HPDE6-E6E7 (cell line): Measurements from ENCODE around the gene LRRC8E.
A peak's percentile ranks its signal among the peaks of the same experiment; 100 is the strongest.

ENCODE experiments used
- DNase-seq: peaks from one replicate; pipeline ENCODE4 v3.0.0; 2011; ENCODE audit warnings: missing footprints; ENCODE audit errors: extremely low spot score

Gene LRRC8E

DNA sequence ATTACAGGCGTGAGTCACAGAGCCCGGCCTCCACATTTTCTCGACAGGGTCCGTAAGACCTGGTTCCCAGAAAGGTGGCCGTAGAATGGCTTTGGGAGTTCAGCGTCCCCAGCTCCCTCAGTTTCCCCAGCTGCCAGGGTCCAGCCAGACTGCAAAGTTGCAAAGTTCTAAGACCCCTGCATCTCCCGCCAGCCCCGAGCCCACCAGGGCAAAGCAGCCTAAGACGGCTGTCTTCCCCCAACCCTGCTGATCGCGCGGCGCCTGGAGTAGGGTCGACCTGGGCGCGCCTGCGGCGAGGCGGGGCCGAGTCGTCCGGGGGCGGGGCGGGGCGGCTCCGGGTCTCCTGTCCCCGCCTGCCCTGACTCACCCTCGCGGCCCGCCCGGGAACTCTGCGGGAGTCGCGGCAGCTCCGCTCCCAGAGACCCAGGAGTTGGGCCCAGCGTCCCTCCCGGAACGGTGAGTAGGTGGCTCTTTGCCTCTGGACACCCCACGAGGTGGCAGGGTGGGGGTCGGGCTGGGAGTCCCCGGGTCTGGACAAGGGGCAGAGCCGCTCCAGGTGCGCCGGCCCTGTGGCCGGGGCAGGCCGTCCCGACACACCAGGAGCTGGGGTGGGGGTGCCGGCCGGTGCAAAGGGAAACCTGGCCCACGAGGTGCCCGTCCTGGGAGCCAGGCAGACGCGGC lies at the start of gene LRRC8E:
Gene LRRC8E (plus strand): TSS at position 366 of the 681 bp plus-strand sequence. CDS start 7,094 bp downstream, outside the sequence.
- DNase-seq = peak; percentile 87

GRCh38 chr19:7839476-7839875 lies 48.8 kb upstream of the LRRC8E start:
- no peak for DNase-seq

- DNase-seq = no peak
Measured at GRCh38 chr19:7840629-7841028, 47.7 kb upstream of the LRRC8E start.

DNA sequence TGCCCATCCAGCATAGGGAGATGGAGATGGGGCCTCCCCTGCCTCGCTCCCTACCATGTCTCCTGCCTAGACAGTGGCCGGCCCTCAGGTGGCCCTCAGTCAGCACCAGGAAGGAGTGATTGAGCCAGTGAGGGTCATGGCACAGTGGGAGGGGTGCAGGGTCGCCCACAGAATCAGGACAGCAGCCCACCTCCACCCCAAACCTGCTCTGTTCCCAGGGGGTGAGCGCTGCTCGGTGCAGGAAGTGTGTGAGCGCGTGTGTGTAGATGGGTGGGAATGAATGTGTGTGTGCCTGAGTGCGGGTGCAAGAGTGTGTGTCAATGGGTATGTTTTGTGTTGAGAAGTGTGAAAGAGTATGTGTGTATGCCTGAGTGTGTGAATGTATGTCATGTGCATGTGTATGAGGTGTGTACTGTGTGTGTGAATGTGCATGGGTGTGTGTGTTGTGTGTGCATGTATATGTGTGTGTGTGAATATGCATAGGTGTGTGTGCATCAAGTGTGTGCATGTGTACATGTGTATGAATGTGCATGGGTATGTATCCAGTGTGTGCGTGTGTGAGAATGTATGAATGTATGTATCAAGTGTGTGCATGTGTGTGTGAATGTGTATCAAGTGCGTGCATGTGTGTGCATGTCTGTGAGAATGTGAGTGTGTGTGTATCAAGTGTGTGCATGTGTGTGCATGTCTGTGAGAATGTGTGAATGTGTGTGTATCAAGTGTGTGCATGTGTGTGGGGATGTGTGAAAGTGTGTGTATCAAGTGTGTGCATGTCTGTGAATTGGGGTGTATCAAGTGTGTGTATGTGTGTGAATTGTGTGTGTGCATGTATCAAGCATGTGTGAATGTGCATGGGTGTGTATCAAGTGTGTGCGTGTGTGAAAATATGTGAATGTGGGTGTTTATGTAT lies 46.3 kb upstream of the LRRC8E start:
- DNase-seq = no peak

GRCh38 chr19:7842661-7843294 lies 45.5 kb upstream of the LRRC8E start:
- no peak for DNase-seq

- no peak for DNase-seq
Measured at GRCh38 chr19:7843521-7843920, 44.8 kb upstream of the LRRC8E start.

GRCh38 chr19:7844405-7844804 lies 43.9 kb upstream of the LRRC8E start:
- no peak for DNase-seq

GRCh38 chr19:7844951-7845350 lies 43.4 kb upstream of the LRRC8E start:
- DNase-seq = no peak

GRCh38 chr19:7845390-7846154 lies 42.7 kb upstream of the LRRC8E start:
- no peak for DNase-seq

DNA sequence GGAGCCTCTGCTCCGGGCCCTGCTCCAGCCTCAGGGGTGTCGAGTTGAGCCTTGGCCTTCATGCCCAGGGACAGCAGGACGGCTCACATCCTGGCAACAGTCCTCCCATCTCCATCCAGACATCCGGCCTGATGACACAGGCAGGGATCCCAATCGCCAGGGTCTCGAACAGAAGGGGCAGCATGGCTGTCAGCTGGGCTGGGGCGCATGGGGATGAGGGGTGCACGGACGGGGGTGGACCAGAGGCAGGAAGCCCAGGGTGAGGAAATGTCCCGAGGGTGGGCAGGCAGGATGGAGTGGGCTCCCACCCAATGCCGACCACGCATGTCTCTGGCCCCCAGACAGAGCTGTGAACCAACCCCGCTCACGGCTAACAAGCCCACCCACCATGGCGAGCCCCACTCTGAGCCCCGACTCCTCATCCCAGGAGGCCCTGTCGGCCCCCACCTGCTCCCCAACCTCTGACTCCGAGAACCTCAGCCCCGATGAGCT lies 42.1 kb upstream of the LRRC8E start:
- no peak for DNase-seq

- no peak for DNase-seq
Measured at GRCh38 chr19:7847664-7848063, 40.6 kb upstream of the LRRC8E start.

DNA sequence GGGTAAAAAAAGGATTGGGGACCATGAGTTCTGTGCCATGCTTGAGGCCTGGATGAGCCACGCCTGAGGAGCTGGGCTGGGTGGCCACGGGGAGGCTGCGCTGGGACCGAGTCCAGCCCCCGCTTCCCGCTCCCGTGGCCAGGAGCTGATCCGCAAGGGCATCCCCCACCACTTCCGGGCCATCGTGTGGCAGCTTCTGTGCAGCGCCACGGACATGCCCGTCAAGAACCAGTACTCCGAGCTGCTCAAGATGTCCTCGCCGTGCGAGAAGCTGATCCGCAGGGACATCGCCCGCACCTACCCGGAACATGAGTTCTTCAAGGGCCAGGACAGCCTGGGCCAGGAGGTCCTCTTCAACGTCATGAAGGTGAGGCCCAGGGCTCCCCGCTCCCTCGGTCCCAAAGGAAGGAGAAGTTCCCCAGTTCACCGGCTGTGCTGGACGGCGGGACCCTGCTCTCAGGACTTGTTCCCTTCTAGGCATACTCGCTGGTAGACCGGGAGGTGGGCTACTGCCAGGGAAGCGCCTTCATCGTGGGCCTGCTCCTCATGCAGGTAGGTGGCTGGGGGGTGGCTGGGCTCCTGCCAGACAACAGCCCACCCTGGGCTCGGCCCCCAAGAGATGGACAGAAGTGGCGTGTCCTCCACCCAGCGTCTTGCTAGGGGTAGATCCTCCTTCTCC lies 39.4 kb upstream of the LRRC8E start:
- DNase-seq = no peak

DNA sequence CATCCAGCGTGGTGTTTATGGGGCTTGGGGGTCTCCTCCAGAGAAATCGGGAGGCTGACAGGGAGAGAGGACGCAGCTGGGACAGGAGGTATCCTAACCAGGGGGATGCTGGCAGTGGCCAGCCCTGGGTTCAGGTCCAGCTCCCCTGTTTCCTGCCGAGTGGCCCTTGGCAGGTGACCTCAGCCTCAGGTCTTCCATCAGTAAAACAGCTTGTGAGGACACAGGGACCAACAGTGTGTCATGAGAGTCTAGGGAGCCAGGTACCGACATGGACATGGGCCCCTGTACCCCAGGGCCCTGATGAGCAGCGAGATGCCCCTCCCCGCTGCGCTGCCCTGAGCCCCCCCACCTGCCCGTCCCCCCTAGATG lies 38.7 kb upstream of the LRRC8E start:
- DNase-seq = no peak

- peak; percentile 49 for DNase-seq
Measured at GRCh38 chr19:7850000-7850813, 38.1 kb upstream of the LRRC8E start.

- no peak for DNase-seq
Measured at GRCh38 chr19:7850945-7851622, 37.2 kb upstream of the LRRC8E start.

GRCh38 chr19:7851623-7852500 lies 36.4 kb upstream of the LRRC8E start:
- DNase-seq = no peak

DNA sequence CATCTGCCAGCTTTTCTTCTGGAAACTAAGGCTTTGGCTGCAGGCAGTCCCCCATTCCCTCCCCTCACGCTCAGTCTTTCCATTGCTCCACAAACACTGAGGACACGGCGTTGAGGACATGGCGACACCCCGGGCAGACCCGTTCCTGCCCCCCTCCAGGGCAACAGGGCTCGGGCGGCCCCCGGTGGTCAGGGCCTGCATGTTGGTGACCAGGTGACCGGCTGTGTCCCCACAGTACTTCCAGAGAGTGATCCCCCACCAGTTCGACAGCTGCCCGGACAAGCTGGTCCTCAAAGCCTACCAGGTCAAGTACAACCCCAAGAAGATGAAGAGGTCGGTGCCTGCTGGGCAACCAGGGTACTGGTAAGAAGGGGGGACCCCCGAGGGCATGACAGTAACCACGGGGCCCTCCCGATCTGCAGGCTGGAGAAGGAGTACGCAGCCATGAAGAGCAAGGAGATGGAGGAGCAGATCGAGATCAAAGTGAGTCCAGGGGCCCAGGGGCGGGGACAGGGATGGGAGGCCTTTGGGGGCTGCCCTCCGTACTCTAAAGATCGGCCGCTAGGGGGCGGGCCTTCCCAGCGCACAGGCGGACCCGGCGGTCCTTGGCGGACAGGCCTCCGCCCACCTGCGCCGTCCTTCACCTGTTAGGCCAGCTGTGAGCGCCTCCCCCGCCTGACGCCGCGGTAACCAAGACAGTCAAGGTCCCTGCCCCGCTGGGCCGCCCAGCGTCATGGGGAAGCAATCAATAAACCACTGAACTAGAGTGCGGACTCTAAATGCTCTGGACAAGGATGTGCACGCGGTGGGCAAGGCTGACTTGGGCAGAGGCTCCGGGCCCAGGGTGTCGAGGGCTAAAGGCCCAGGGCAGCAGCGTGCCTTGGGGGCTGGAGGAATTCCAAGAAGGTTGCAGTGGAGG lies 35.2 kb upstream of the LRRC8E start:
- DNase-seq = peak; percentile 77

- DNase-seq = no peak
Measured at GRCh38 chr19:7853770-7854128, 34.6 kb upstream of the LRRC8E start.
